GM12892 (cell line): Measurements from ENCODE around the gene PECR.
A peak's percentile ranks its signal among the peaks of the same experiment; 100 is the strongest.

Experiments
- DNase-seq: peaks from one replicate; pipeline ENCODE4 v3.0.0; 2011; ENCODE audit not compliant: insufficient read length
- FAIRE-seq: peaks from 2 replicates; lab custom pipeline; 2011; peaks lifted over from hg19 to GRCh38; lab: Jason Lieb, UNC
- POLR2A ChIP-seq: IDR thresholded peaks from 2 replicates; pipeline ENCODE4 v1.6.1; 2011; ENCODE audit warnings: low read depth, low read length, control low read depth
- POLR2AphosphoS5 ChIP-seq: IDR thresholded peaks from 2 replicates; pipeline ENCODE4 v1.6.1; 2011; ENCODE audit warnings: low read depth, low read length, control low read depth
- TAF1 ChIP-seq: IDR thresholded peaks from 2 replicates; pipeline ENCODE4 v1.6.1; 2011; ENCODE audit warnings: low read depth, mild to moderate bottlenecking, control low read depth, low read length, borderline replicate concordance

The PECR gene

DNA sequence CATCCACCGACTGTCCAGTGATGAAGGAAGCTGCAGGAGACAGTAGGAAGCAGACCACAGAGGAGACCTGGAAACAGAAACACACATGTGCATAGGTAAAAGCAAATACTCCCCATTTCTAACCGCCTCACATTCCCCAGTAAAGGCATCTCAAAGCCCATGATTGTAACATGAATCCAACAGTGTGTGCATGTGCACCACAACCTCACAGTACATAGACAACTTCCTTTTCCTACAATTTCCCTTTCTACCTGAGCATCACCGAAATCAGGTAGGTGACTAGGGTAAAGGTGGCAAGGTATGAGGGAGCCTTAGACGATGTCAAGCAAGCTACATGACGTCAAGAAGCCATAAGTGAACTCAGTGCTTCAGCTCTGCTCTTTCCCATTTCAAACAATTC is 37.7 kb downstream of the PECR start:
- DNase-seq, result no peak
- TF ChIP-seq POLR2AphosphoS5 (no peak), POLR2A (no peak), TAF1 (no peak)
- FAIRE-seq, result peak; percentile 63

GRCh38 chr2:216041438-216041837 is 40.2 kb downstream of the PECR start:
- no peak for FAIRE-seq
- no peak for DNase-seq
- no peak for TF ChIP-seq POLR2A
- TF ChIP-seq TAF1, result no peak
- TF ChIP-seq POLR2AphosphoS5, result no peak

GRCh38 chr2:216039918-216040317 is 41.7 kb downstream of the PECR start:
- no peak for TF ChIP-seq POLR2AphosphoS5
- TF ChIP-seq POLR2A, result no peak
- TF ChIP-seq TAF1, result no peak
- DNase-seq (no peak), FAIRE-seq (no peak)

- no peak for TF ChIP-seq POLR2A
- no peak for TF ChIP-seq TAF1
- TF ChIP-seq POLR2AphosphoS5, result no peak
- DNase-seq, result peak; percentile 40
- peak; percentile 88 for FAIRE-seq
Observed at GRCh38 chr2:216034065-216034464, 47.5 kb downstream of the PECR start.

DNA sequence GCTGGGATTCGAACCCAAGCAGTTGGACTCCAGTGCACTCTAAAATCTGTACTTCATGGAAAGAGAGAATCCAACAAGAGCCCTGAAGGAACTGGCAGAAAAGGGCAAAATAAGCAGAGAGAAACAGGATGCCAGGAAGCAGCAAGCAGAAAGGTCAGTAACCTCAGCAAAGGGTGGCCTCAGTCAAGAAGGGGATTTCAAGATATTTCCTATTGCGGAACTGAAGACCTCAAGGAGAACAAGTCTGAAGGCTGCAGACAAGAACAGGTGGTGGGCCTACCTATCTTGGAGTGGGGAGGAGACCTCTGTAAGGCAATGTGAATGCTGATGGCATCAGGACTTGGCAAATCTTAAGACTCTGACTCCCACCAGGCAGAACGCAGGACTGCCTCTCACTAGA is 48.2 kb downstream of the PECR start:
- FAIRE-seq, result no peak
- no peak for DNase-seq
- no peak for TF ChIP-seq TAF1

DNA sequence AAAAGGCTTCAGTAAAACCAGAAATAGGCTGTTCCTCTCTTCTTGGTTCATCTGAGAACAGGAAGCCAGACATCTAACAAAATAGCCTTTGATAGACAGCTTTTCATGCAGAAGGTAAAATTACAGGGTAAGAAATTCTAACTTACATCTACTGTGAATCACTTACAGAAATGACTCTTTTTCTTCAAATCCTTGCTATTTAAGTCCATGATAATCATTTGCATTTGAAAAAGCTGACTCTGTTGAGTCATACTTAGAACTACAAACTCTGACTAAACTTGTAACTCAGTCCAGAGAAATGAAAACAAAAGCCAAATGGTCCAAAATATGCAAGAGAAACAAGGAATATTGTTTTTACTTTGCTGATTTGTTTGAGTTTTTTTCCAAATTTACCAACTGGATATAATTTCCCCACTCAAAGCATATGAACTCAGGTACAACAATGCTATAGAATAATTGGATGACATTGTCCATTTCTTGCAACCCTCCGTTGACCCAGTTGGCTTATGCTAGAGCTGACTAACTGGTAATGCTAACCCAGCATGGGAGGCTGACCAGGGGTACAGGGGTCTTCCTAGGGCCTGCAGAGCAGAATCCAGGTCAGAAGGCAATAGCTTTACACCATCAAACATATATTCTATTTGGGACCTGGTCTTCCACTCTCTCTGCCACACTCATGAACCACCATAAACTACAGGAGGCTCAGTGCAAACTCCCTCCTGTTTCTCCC is 49.5 kb downstream of the PECR start:
- DNase-seq (no peak), FAIRE-seq (peak; percentile 78)
- TF ChIP-seq POLR2A (peak; percentile 49; the same call in 1 of the 2 replicates), TAF1 (no peak)

- TF ChIP-seq TAF1 (no peak), POLR2AphosphoS5 (no peak)
- FAIRE-seq (no peak), DNase-seq (no peak)
Observed at GRCh38 chr2:216030216-216030615, 51.4 kb downstream of the PECR start.

- TF ChIP-seq POLR2AphosphoS5, result no peak
- TF ChIP-seq TAF1, result no peak
- TF ChIP-seq POLR2A, result no peak
- no peak for FAIRE-seq
- no peak for DNase-seq
Observed at GRCh38 chr2:216029416-216030129, 52.0 kb downstream of the PECR start.

DNA sequence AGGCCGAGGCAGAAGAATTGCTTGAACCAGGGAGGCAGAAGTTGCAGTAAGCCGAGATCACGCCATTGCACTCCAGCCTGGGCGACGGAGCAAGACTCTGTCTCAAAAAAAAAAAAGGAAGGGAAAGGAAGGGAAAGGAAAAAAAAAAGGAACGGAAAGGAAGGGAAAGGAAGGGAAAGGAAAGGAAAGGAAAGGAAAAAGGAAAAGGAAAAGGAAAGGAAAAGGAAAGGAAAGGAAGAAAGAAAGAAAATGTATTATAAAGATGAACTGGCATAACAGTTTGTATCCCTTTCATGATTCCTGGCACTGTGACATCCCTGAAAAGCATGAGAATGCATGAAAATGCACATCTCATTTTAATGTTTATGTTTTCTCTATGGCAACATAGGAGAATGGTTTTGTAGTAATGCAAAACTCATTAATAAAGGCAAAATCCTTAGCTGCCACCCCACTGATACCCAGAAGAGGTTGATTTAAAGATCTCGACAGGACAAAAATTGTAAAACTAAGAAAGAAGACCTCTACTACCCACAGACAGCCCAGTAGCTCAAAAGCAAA is 56.8 kb downstream of the PECR start:
- TF ChIP-seq POLR2AphosphoS5 (no peak), POLR2A (no peak), TAF1 (no peak)
- no peak for FAIRE-seq

GRCh38 chr2:216023055-216023648 is 58.5 kb downstream of the PECR start:
- FAIRE-seq (peak; percentile 89), DNase-seq (peak; percentile 32)
- TF ChIP-seq POLR2A (no peak), POLR2AphosphoS5 (no peak), TAF1 (no peak)

More for the DNA sequence above, 56.8 kb downstream of the PECR start:
- no peak for DNase-seq

DNA sequence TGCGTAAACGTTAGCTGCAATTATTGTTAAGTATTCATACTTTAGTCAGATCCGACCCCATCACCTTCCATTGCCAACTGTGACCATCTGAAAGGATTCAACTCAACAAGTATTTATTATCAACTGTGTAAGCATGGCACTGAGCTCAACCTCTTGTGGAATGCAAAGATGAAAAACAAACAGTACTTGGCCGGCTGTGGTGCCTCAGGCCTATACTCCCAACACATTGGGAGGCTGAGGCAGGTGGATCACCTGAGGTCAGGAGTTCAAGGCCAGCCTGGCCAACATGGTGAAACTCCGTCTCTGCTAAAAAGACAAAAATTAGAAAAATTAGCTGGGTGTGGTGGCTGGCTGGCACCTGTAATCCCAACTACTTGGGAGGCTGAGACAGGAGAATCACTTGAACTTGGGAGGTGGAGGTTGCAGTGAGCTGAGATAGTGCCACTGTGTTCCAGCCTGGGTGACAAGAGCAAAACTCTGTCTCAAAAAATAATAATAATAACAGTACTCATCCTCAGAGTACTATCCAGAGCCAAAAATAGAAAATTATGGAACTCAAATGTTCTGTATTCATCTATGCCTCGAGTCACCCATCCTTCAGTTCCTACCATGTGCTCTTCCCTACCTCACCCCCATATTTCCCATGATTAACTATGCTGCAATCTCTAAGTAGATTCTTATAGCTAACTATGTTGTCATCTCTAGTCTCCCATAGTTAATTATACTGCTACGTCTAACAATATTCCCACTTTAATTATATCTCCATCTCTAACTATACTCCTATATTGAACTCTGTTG is 59.6 kb downstream of the PECR start:
- FAIRE-seq, result no peak
- DNase-seq, result no peak
- TF ChIP-seq POLR2A, result no peak
- TF ChIP-seq POLR2AphosphoS5, result no peak
- TF ChIP-seq TAF1, result no peak
